NOMO-1 (cell line): Measurements from ENCODE around the gene CD1B.
A peak's percentile ranks its signal among the peaks of the same experiment; 100 is the strongest.
"Not testable (repeated sequence)": the region's sequence is repeated elsewhere in the genome, so short reads cannot be mapped to it uniquely, and the experiment has no call there.

Source experiments
- DNase-seq, 2 experiments: peaks; one replicate each; lab custom pipeline; 2025; ENCODE audit not compliant: unreplicated experiment in 2 of 2; lab: John Stamatoyannopoulos, UW

The CD1B gene

DNA sequence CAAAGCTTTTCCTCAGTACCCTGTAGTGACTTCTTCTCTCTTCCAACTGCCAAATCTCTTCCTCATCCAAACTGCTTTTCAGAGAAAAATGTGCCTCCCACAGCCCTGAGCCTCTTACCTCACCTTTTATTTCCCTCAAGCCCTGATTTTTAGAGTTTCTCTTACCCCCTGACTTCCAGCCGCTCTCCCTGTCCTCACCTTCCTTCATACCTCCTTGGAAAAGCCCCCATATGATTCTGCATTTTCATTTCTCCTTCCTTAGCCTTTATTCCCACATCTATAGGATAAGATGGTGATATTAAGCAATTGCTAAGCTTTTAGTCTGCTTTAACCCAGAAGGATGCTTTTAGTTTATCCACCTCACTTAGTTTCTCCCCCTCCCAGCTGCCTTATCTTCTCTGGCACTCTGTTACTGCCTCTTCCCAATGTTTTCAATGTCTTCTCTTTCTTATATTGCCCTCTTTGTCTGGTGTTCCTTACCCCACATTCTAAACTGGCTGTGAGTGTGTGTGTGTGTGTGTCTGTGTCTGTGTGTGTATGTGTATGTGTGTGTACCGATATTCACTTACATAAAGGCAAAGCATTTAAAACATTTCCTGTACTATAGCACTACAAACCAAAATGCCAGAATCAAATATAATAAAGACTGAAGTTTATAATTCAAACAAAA is at the start of gene CD1B:
Gene CD1B (minus strand): TSS at position 51 of the 670 bp plus-strand sequence. CDS start 108 bp downstream, outside the sequence.
- DNase-seq = no peak

GRCh38 chr1:158374860-158375259 is 43.5 kb upstream of the CD1B start:
- peak in 1 of 2 experiments; percentile 73 for DNase-seq

GRCh38 chr1:158374101-158374500 is 42.8 kb upstream of the CD1B start:
- not testable (repeated sequence) for DNase-seq

DNA sequence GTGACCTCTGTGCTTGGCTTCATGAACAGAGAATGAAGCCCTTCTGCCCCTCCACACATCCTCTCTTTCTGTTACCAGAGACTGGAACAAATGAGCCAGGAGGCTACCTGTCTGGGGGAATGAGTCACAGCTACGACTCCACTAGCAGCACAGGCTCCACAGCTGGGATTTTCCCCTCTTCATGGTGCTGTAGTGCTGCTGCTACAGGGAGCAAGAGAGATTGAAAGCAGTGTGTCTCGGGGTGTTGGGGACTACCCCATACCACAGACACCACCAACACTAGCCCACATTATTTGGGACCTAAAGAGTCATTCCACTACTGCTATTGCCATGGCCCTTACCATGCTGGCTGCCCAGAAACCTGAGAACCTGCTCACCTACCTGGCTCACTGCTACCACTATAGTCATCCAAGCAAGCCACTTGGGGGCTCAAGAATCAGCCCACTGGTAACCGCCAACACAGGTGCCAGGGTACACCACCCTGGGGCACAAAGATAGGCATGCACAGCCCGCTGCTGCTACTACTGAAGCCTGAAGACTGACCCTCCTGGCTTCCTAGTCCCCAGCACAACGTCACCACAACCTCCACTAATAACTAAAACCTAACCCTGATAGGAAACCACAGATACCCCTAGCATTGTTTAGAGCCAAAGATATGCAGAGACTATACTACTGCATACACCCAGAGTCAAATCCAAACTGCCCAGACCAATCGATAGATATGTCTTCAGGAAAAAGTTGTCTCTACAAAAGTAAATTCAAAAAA is 40.0 kb upstream of the CD1B start:
- no peak for DNase-seq

GRCh38 chr1:158366783-158367182 is 35.5 kb upstream of the CD1B start:
- DNase-seq = no peak

DNA sequence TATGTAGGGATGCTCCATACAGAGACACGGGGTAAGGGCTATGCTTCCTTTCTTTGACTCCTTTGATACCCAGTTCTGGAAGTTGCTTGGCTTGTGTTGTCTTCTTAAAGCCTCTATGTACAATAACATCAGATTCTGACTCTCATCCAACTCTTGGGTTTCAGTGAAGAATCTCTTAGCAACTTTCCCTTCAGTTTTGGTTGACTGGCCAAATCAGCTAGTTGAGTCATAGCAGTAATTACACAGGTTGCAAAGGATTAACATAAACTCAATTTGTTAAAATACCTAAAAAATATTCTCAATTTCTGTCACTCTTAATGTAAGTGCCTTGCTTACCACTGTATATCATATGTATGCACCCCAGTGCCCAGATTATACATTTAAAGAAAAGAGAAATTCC is 31.6 kb upstream of the CD1B start:
- DNase-seq = no peak

DNA sequence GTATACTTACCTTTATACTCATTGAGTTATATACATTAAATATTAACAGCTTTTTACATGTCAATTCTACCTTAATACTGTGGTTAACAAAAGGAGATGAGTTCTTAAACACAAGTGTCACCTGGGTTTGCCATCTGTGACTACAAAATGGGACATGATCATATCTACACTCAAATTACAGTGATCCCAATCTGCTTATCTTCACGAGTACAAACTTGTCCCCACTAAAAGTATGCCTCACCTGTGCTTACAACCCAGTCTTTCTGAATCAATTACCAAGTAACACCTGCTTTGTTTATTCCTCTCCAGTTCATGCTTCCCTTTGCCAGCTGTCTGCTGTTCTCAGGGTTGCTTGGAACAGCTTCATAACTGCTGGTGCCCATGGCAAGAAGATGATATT is 31.2 kb upstream of the CD1B start:
- DNase-seq = no peak

- no peak for DNase-seq
These were observed 26.1 kb upstream of the CD1B start for GRCh38 chr1:158357441-158357840.

GRCh38 chr1:158356616-158357015 is 25.3 kb upstream of the CD1B start:
- DNase-seq = no peak

DNA sequence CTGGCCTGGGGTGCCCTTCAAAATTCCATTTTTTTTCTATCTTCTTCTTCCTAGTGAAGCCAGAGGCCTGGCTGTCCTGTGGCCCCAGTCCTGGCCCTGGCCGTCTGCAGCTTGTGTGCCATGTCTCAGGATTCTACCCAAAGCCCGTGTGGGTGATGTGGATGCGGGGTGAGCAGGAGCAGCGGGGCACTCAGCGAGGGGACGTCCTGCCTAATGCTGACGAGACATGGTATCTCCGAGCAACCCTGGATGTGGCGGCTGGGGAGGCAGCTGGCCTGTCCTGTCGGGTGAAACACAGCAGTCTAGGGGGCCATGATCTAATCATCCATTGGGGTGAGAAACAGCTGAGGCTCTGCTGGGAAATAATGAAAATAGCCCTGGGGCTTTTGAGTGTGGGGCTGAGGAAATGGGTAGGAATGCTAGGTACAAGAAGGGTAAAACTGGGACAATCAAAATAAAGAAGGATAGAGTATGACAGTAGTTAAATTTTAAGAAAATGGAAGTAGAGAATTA is 24.5 kb upstream of the CD1B start:
- DNase-seq = no peak

- no peak for DNase-seq
These were observed 22.9 kb upstream of the CD1B start for GRCh38 chr1:158354255-158354654.

DNA sequence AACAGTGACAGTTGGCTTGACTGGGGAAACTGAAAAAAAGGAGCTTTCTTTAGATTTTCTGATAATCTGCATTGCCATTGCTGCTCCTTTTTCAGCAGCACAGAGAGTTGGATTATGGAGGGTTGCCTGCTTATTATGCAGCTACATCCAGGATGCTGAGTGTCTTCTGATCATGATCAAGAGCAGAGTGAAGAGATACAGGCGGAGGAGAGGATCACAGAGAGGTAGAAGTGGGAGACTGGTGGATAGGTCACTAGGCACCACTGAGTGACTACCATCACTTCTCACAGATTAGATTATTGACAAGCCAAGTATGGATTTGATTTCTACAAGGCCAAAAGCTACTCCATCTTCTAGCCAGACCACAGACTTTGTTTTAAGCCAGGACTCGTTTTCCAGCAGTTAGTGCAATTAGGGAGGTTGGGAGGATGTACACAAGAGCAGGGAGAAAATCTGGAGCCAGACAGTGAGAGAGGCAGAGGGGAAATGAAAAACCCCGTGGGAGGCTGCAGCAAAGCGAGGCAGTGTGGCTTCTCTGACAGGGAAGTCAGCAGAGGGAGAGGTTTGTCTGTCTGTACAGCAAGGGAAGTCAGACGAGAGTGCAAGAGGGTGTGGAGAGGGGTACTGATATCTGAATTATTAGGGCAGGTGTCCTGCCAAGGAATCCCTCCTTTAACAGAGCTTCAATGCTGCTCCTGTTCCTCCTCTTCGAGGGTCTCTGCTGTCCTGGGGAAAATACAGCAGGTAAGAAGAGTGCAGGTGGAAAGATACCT is 22.2 kb upstream of the CD1B start, which contains the start of gene CD1E:
Gene CD1E (plus strand): TSS at position 592 of the 773 bp plus-strand sequence. CDS start 95 bp downstream, at position 687.
- peak in 1 of 2 experiments; percentile 22 for DNase-seq

DNA sequence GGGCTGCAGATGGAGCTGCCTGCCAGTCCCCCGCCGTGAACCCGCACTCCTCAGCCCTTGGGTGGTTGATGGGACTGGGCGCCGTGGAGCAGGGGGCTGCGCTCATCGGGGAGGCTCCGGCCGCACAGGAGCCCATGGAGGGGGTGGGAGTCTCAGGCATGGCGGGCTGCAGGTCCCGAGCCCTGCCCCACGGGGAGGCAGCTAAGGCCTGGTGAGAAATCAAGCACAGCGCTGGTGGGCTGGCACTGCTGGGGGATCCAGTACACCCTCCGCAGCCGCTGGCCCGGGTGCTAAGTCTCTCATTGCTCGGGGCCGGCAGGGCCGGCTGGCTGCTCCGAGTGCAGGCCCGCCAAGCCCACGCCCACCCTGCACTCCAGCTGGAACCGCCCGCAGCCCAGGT is 17.6 kb upstream of the CD1B start:
- DNase-seq = not testable (repeated sequence)

DNA sequence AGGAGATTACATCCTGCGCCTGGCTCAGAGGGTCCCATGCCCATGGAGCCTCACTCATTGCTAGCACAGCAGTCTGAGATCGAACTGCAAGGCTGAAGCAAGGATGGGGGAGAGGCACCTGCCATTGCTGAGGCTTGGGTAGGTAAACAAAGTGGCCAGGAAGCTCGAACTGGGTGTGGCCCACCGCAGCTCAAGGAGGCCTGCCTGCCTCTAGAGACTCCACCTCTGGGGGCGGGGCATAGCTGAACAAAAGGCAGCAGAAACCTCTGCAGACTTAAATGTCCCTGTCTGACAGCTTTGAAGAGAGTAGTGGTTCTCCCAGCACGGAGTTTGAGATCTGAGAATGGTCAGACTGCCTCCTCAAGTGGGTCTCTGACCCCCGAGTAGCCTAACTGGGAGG is 5.1 kb upstream of the CD1B start:
- DNase-seq = not testable (repeated sequence)

GRCh38 chr1:158335213-158335532 is 3.8 kb upstream of the CD1B start:
- DNase-seq = no peak

- no peak for DNase-seq
These were observed 3.3 kb upstream of the CD1B start for GRCh38 chr1:158334526-158335212.

GRCh38 chr1:158333405-158334155 is 2.2 kb upstream of the CD1B start:
- DNase-seq = peak; percentile 53 to 76

DNA sequence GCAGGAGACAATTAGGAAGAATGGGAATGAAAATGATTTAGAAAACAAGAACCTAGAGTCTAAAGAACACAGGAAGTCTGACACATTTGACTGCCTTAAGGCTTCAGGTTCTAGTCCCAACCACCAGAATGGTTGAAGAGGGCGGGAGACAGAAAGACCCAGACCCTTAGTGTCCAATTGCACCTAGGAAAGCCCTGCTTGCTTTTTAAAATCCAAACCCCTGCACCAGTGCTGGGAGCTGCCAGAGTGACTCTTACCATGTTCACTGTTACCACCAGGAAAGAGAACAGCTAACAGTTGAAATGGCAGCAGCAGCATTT is 265 bp downstream of the CD1B start:
- DNase-seq = no peak

DNA sequence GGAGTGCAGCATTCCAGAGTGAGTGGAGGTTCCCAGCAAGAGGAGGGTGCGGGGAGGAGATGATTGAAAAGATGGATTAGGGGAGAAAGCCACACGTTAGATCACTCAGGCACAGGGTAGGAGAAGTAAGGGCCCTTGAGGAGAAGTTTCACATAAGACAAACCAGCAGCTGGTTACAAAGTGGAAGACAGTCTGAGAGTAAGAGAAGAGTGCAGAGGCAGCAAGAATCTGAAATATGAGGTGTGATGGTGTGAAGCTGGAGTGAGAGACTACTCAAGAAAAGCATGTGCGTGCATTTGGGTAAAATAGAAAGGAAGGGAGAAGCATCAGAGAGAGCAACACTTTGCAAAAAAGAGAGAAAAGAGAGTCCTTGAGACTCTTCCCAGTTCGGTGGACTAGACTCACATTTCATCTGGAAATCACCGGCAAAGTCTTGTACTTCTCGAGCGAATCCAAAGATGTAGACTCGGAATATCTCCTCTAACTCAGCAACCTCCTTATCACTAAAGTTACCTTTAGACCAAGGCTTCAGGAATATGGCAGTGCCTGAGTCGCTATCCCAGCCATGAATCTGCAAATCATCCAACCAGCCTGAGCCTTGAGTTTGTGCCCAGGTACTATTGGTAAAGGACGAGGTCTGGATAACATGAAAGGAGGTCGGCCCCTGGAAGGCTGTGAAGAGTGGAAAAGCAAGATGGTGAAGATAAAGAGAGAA is 783 bp downstream of the CD1B start:
- no peak for DNase-seq
